Gastrocnemius medialis (tissue), 4 donors: ENCODE data around the gene GCK. TPM values are rescaled to one million over a fixed set of nuclear protein-coding genes. Genes with fewer than 3 reads are reported as not detected.
"Not testable (repeated sequence)": the region's sequence is repeated elsewhere in the genome, so short reads cannot be mapped to it uniquely, and the experiment has no call there.

Experiments
- ATAC-seq, 2 donors: fragments of 150-250 bp; one replicate each; pipeline ENCODE4 v1.9.1; 2016
- DNase-seq, 2 donors: peaks; one replicate each; pipeline ENCODE4 v3.0.0-alpha.2; 2019
- H3K27ac ChIP-seq, 4 donors: fragments of 200-600 bp; sonication (generic); 1 replicate in 1 of 4; 2 replicates in 3 of 4; pipeline ENCODE4 v1.5.1; 2016 to 2018; ENCODE audit warnings: mild to moderate bottlenecking in 2 of 4, moderate library complexity in 1 of 4
- H3K27me3 ChIP-seq, 3 donors: fragments of 200-600 bp; sonication (generic) in 2 of 3; 1 replicate in 1 of 3; 2 replicates in 2 of 3; pipeline versions ENCODE4 v1.5.1 to v1.6.0; 2016 to 2019; ENCODE audit warnings: mild to moderate bottlenecking in 1 of 3, moderate library complexity in 1 of 3
- H3K36me3 ChIP-seq, 2 donors: fragments of 200-600 bp; sonication (generic) in 1 of 2; one replicate each; pipeline ENCODE4 v1.5.1; 2017 to 2018
- H3K4me1 ChIP-seq, 2 donors: fragments of 200-600 bp; sonication (generic) in 1 of 2; one replicate each; pipeline ENCODE4 v1.5.1; 2016 to 2017; ENCODE audit warnings: mild to moderate bottlenecking in 2 of 2
- H3K4me3 ChIP-seq, 4 donors: fragments of 200-600 bp; sonication (generic) in 3 of 4; 1 replicate in 1 of 4; 2 replicates in 3 of 4; pipeline ENCODE4 v1.5.1; 2016 to 2019; ENCODE audit warnings: mild to moderate bottlenecking in 2 of 4
- H3K9me3 ChIP-seq, 3 donors: fragments of 200-600 bp; sonication (generic) in 2 of 3; 1 replicate in 1 of 3; 2 replicates in 2 of 3; pipeline ENCODE4 v1.5.1; 2016 to 2019
- POLR2A ChIP-seq, 2 donors: fragments of 450-650 bp; IDR thresholded peaks; one replicate each; pipeline ENCODE4 v1.6.1; 2017; ENCODE audit warnings: antibody characterized with exemption in 2 of 2, mild to moderate bottlenecking in 2 of 2, moderate library complexity in 2 of 2
- in situ Hi-C, 4 donors: fragments of 200-750 bp; cut with MboI; loops; one replicate each; pipeline versions ENCODE4 v1.15.0 to v1.8.0; 2017; ENCODE audit warnings: low sequenced_read_pairs in 4 of 4
- intact Hi-C: fragments of 100-400 bp; cut with DNase I; formaldehyde crosslinking; loops from one replicate; pipeline ENCODE4 v1.15.1; 2023; ENCODE audit warnings: low total_unique reads
- total RNA-seq, 4 donors: library from RNA; depleted of rRNA; stranded (reverse); fragments of >200 nt; gene quantifications; one replicate each; pipeline versions ENCODE4 v1.1.0 to v1.2.3, GENCODE V29; 2016
- TF ChIP-seq, protein P1 (sequence below), 5 experiments: fragments of 450-650 bp in 3 of 5; fragments of 200-600 bp in 2 of 5; sonication (generic) in 2 of 5; IDR thresholded peaks in 4 of 5; conservative IDR thresholded peaks in 1 of 5; 1 replicate in 4 of 5; 2 replicates in 1 of 5; pipeline ENCODE4 v1.5.1; 2016 to 2019; ENCODE audit warnings: antibody characterized with exemption in 5 of 5, mild to moderate bottlenecking in 3 of 5, moderate library complexity in 3 of 5

The GCK gene
- total RNA-seq, 4 donors from 2014 or later, result 0.33 TPM; not detected in 3

DNA sequence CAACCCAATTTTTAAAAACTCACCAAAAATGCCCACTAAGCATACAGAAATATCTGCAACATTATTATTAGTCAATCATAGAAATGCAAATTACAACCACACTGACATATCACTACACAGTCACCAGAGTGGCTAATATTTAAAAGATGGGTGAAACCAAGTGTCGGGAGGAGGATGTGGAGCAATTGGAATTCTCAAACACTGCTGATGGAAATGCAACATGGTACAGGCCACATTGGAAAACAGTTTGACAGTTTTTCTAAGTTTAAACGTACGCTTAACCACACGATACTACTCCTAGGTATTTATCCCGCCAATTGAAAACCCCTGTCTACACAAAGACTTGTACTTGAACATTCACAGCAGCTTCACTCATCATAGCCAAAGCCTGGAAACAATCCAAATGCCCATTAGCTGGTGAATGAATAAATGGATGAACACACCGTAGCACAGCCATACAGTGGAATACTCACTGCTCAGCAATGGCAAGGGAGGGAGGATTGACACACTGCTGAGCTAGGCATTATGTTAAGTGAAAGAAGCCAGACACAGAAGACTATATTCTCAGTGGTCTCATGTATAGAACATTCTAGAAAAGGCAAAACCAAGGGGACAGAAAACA, 16.3 kb downstream of the GCK start:
- intact Hi-C loops (no loop called here), in situ Hi-C loops (no loop called here)
- ATAC-seq (no peak), DNase-seq (no peak)
- no peak overlapping the region for H3K4me3 ChIP-seq
- no peaks in the 10 kb centered on the region for H3K27me3 ChIP-seq
- H3K4me1 ChIP-seq, result no peaks in the 10 kb centered on the region
- no peaks in the 10 kb centered on the region for H3K36me3 ChIP-seq
- TF ChIP-seq, protein P1, sequence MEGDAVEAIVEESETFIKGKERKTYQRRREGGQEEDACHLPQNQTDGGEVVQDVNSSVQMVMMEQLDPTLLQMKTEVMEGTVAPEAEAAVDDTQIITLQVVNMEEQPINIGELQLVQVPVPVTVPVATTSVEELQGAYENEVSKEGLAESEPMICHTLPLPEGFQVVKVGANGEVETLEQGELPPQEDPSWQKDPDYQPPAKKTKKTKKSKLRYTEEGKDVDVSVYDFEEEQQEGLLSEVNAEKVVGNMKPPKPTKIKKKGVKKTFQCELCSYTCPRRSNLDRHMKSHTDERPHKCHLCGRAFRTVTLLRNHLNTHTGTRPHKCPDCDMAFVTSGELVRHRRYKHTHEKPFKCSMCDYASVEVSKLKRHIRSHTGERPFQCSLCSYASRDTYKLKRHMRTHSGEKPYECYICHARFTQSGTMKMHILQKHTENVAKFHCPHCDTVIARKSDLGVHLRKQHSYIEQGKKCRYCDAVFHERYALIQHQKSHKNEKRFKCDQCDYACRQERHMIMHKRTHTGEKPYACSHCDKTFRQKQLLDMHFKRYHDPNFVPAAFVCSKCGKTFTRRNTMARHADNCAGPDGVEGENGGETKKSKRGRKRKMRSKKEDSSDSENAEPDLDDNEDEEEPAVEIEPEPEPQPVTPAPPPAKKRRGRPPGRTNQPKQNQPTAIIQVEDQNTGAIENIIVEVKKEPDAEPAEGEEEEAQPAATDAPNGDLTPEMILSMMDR (IDR thresholded peaks at IDR 0.05 in 4 of 5, conservative IDR thresholded peaks at IDR 0.05 in 1 of 5), result no peak
- TF ChIP-seq POLR2A (IDR thresholded peaks at IDR 0.05), result no peak
- no peaks in the 10 kb centered on the region for H3K9me3 ChIP-seq
- no peak overlapping the region for H3K27ac ChIP-seq

DNA sequence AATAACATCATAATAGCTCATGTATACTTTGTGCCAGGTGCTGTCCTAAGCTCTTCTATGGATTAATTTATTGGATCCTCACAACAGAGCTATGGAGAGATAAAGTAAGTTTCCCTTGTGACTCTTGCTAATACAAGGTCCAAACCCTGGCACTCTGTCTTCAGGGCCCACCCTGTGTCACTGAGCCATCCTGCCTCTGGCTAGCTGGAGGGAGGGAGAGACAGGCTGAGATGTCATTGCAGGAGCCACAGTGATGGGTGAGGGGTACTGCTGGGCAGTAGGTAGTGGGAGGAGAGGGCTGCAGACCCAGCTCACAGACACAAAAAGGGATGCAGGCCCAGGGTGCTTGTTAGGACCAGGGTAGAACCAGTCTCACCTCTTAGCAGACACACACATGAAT, 16.9 kb downstream of the GCK start:
- ATAC-seq (no peak), DNase-seq (no peak)
- H3K4me3 ChIP-seq, result no peak overlapping the region
- no peaks in the 10 kb centered on the region for H3K36me3 ChIP-seq
- in situ Hi-C loops (no loop called here), intact Hi-C loops (no loop called here)
- no peaks in the 10 kb centered on the region for H3K9me3 ChIP-seq
- no peaks in the 10 kb centered on the region for H3K27me3 ChIP-seq
- H3K27ac ChIP-seq, result no peak overlapping the region
- TF ChIP-seq, protein P1 (IDR thresholded peaks at IDR 0.05 in 4 of 5, conservative IDR thresholded peaks at IDR 0.05 in 1 of 5), result no peak
- no peak for TF ChIP-seq POLR2A (IDR thresholded peaks at IDR 0.05)
- H3K4me1 ChIP-seq, result no peaks in the 10 kb centered on the region

DNA sequence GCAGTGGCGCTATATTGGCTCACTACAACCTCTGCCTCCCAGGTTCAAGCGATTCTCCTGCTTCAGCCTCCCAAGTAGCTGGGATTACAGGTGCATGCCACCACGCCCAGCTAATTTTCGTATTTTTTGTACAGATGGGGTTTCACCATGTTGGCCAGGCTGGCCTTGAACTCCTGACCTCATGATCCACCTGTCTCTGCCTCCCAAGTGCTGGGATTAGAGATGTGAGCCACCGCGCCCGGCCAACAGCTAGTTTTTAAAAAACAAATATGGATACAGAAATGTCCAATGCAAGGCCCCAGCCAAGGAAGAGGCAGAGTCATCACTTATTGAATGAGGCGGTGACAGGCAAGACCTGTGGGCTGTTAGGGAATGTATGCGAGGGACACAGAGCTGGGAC, 17.3 kb downstream of the GCK start:
- in situ Hi-C loops, ATAC-seq, H3K4me1 ChIP-seq: not testable (repeated sequence)

DNA sequence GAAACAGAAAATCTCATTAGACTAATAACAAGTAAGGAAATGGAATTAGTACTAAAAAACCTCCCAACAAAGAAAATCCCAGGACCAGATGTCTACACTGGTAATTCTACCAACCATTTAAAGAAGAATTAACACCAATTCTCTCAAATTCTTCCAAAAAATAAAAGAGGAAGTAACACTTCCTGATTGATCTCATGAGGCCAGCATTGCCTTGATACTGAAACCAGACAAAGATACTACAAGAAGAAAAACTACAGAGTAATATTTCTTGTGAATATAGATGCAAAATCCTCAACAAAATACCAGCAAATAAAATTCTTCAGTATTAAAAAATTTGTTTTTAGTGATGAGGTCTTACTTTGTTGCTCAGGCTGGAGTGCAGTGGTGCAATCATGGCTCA, 21.3 kb downstream of the GCK start:
- intact Hi-C loops, result no loop called here
- H3K27me3 ChIP-seq, result no peaks in the 10 kb centered on the region
- H3K27ac ChIP-seq, result no peak overlapping the region
- in situ Hi-C loops, result no loop called here
- no peaks in the 10 kb centered on the region for H3K36me3 ChIP-seq
- DNase-seq (no peak), ATAC-seq (no peak)
- H3K4me1 ChIP-seq, result no peaks in the 10 kb centered on the region
- no peaks in the 10 kb centered on the region for H3K9me3 ChIP-seq
- H3K4me3 ChIP-seq, result no peak overlapping the region
- no peak for TF ChIP-seq POLR2A (IDR thresholded peaks at IDR 0.05)
- TF ChIP-seq, protein P1 (IDR thresholded peaks at IDR 0.05 in 4 of 5, conservative IDR thresholded peaks at IDR 0.05 in 1 of 5), result no peak

More for the DNA sequence above, 17.3 kb downstream of the GCK start:
- H3K27me3 ChIP-seq, H3K36me3 ChIP-seq, intact Hi-C loops, DNase-seq, H3K27ac ChIP-seq, H3K9me3 ChIP-seq, H3K4me3 ChIP-seq: not testable (repeated sequence)

DNA sequence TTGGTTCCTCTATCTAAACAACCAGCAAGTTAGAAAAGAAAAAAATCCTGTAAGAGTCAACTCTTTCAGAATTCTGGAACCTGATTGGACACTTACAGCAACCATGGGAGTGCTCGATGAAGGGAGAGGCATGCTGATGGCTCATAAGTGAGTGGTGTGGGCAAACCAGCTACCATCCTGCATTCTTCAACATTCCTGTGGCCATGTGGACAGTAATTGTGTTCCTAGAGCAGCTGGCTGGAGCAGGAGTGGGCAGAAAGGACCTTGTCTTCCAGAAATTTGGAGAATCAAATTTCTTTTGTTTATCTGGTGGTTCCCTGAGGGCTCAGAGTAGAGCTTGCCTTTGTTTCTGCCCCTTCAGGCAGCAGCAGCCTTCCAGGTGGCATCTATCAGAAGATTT, 25.6 kb downstream of the GCK start:
- in situ Hi-C loops, result no loop called here
- Histone ChIP-seq H3K27me3 (no peaks in the 10 kb centered on the region), H3K4me3 (no peak overlapping the region), H3K9me3 (no peaks in the 10 kb centered on the region), H3K36me3 (no peaks in the 10 kb centered on the region), H3K4me1 (peaks cover 10 to 11% of the 10 kb centered on the region in 2 donors), H3K27ac (no peak overlapping the region)
- intact Hi-C loops, result no loop called here
- DNase-seq (no peak), ATAC-seq (no peak)
- TF ChIP-seq, protein P1 (IDR thresholded peaks at IDR 0.05 in 4 of 5, conservative IDR thresholded peaks at IDR 0.05 in 1 of 5), result no peak
- TF ChIP-seq POLR2A (IDR thresholded peaks at IDR 0.05), result no peak
